Brain microvascular endothelial cell (primary cell): ENCODE results near the gene CD302.

Source experiments
- DNase-seq: peaks from one replicate; pipeline ENCODE4 v3.0.0-alpha.2; 2020
- H3K27ac ChIP-seq: fragments of 250-450 bp; sonication (Bioruptor Pico); 2 replicates; pipeline ENCODE4 v1.5.1; 2020; ENCODE audit warnings: mild to moderate bottlenecking, moderate library complexity
- H3K27me3 ChIP-seq: fragments of 250-450 bp; sonication (Bioruptor Pico); replicated peaks from 2 replicates; pipeline ENCODE4 v1.5.1; 2020; ENCODE audit warnings: mild to moderate bottlenecking
- H3K36me3 ChIP-seq: fragments of 250-450 bp; sonication (Bioruptor Pico); replicated peaks from 2 replicates; pipeline ENCODE4 v1.5.1; 2020; ENCODE audit warnings: mild to moderate bottlenecking
- H3K4me3 ChIP-seq: 2 replicates; pipeline ENCODE4 v1.5.1; 2011; ENCODE audit warnings: low read depth, mild to moderate bottlenecking, control low read depth, low read length, moderate library complexity
- CTCF ChIP-seq: IDR thresholded peaks from 2 replicates; pipeline ENCODE4 v1.5.1; 2011; ENCODE audit warnings: low read depth, mild to moderate bottlenecking, moderate library complexity, low read length, control low read depth, inconsistent platforms; ENCODE audit errors: missing control alignments
- in situ Hi-C: cut with HindIII; loops from 2 replicates; pipeline ENCODE4 v1.10.0; 2017; ENCODE audit warnings: low sequenced_read_pairs, low pct_ligation_motif_present

Gene CD302

GRCh38 chr2:159797543-159798375, at the start of gene CD302:
CD302 (minus strand) TSS chr2:159798208; CDS start chr2:159798198, 10 bp downstream.
- Histone ChIP-seq H3K36me3 (no peaks in the 10 kb centered on the region), H3K27me3 (no peaks in the 10 kb centered on the region), H3K27ac (peak within 1 kb of the TSS; percentile 4), H3K4me3 (peak within 1 kb of the TSS; percentile 83)
- peak; percentile 6 for TF ChIP-seq CTCF
- in situ Hi-C loops: no loop called here
- peak; percentile 34 for DNase-seq

- no peak for DNase-seq
- in situ Hi-C loops: no loop called here
- Histone ChIP-seq H3K4me3 (no peak overlapping the region), H3K36me3 (no peaks in the 10 kb centered on the region), H3K27ac (no peak overlapping the region), H3K27me3 (no peaks in the 10 kb centered on the region)
- no peak for TF ChIP-seq CTCF
These were observed 48.6 kb upstream of the CD302 start for GRCh38 chr2:159846564-159846963.

GRCh38 chr2:159840616-159841015, 42.6 kb upstream of the CD302 start:
- Histone ChIP-seq H3K27me3 (no peaks in the 10 kb centered on the region), H3K36me3 (no peaks in the 10 kb centered on the region), H3K4me3 (no peak overlapping the region), H3K27ac (no peak overlapping the region)
- no peak for TF ChIP-seq CTCF
- no peak for DNase-seq
- in situ Hi-C loops: no loop called here

- H3K36me3 ChIP-seq: no peaks in the 10 kb centered on the region
- no peaks in the 10 kb centered on the region for H3K27me3 ChIP-seq
- no peak overlapping the region for H3K27ac ChIP-seq
- H3K4me3 ChIP-seq: no peak overlapping the region
- in situ Hi-C loops: no loop called here
- no peak for TF ChIP-seq CTCF
- DNase-seq: no peak
These were observed 34.9 kb upstream of the CD302 start for GRCh38 chr2:159832858-159833257.

- in situ Hi-C loops: no loop called here
- TF ChIP-seq CTCF: no peak
- no peak for DNase-seq
- Histone ChIP-seq H3K27ac (no peak overlapping the region), H3K4me3 (no peak overlapping the region), H3K36me3 (no peaks in the 10 kb centered on the region), H3K27me3 (no peaks in the 10 kb centered on the region)
These were observed 34.0 kb upstream of the CD302 start for GRCh38 chr2:159832026-159832425.

- Histone ChIP-seq H3K4me3 (no peak overlapping the region), H3K36me3 (no peaks in the 10 kb centered on the region), H3K27ac (no peak overlapping the region), H3K27me3 (no peaks in the 10 kb centered on the region)
- no peak for TF ChIP-seq CTCF
- DNase-seq: no peak
- in situ Hi-C loops: no loop called here
These were observed 31.4 kb upstream of the CD302 start for GRCh38 chr2:159829376-159829775.
